NCI-H524 (cell line): ENCODE measurements around the gene ZBTB16.

Experiments
- DNase-seq, 2 experiments: peaks; one replicate each; lab custom pipeline; 2025; lab: John Stamatoyannopoulos, UW

The ZBTB16 gene

GRCh38 chr11:114130629-114131277 is 71.2 kb downstream of the ZBTB16 start:
- no peak for DNase-seq

- DNase-seq: no peak
These were observed 72.0 kb downstream of the ZBTB16 start for GRCh38 chr11:114131461-114131864.

- no peak for DNase-seq
These were observed 72.9 kb downstream of the ZBTB16 start for GRCh38 chr11:114132417-114132816.

GRCh38 chr11:114132944-114133394 is 73.5 kb downstream of the ZBTB16 start:
- DNase-seq: no peak

- no peak for DNase-seq
These were observed 74.2 kb downstream of the ZBTB16 start for GRCh38 chr11:114133548-114134329.

- DNase-seq: no peak
These were observed 75.4 kb downstream of the ZBTB16 start for GRCh38 chr11:114134870-114135269.

GRCh38 chr11:114135737-114136151 is 76.2 kb downstream of the ZBTB16 start:
- DNase-seq: no peak

GRCh38 chr11:114136686-114137640 is 77.5 kb downstream of the ZBTB16 start:
- no peak for DNase-seq

- DNase-seq: no peak
These were observed 78.3 kb downstream of the ZBTB16 start for GRCh38 chr11:114137838-114138237.

GRCh38 chr11:114138411-114138810 is 78.9 kb downstream of the ZBTB16 start:
- no peak for DNase-seq

- DNase-seq: no peak
These were observed 81.3 kb downstream of the ZBTB16 start for GRCh38 chr11:114140826-114141225.

GRCh38 chr11:114141863-114142580 is 82.5 kb downstream of the ZBTB16 start:
- DNase-seq: no peak

GRCh38 chr11:114142707-114143106 is 83.2 kb downstream of the ZBTB16 start:
- DNase-seq: no peak

GRCh38 chr11:114145166-114145775 is 85.8 kb downstream of the ZBTB16 start:
- no peak for DNase-seq

- no peak for DNase-seq
These were observed 88.0 kb downstream of the ZBTB16 start for GRCh38 chr11:114147375-114148012.

GRCh38 chr11:114148013-114148382 is 88.5 kb downstream of the ZBTB16 start:
- no peak for DNase-seq

GRCh38 chr11:114149689-114150407 is 90.3 kb downstream of the ZBTB16 start:
- no peak for DNase-seq

GRCh38 chr11:114150671-114151070 is 91.2 kb downstream of the ZBTB16 start:
- no peak for DNase-seq

- DNase-seq: no peak
These were observed 92.1 kb downstream of the ZBTB16 start for GRCh38 chr11:114151631-114152030.

- no peak for DNase-seq
These were observed 92.7 kb downstream of the ZBTB16 start for GRCh38 chr11:114152162-114152561.
